ENCODE measurements around the gene SCNN1G. TPM values are rescaled to one million over a fixed set of nuclear protein-coding genes. Genes with fewer than 3 reads are reported as not detected.

SCNN1G gene
- total and polyA plus RNA-seq, 2 of the 4 experiments (the other 2 are of a cell fraction), result not detected

GRCh38 chr16:23216658-23217246 is 34.2 kb downstream of the SCNN1G start:
- H3K4ac ChIP-seq (ENCODE audit: low read depth, low read length), result no peak overlapping the region
- no peak for ATAC-seq (ENCODE audit: low read depth)
- H4K20me1 ChIP-seq (ENCODE audit: insufficient read depth, low read length), result no peaks in the 10 kb centered on the region
- no peak overlapping the region for H3K18ac ChIP-seq (ENCODE audit: low read depth, low read length)
- DNase-seq, result no peak
- no peak overlapping the region for H4K5ac ChIP-seq (ENCODE audit: low read depth, low read length)
- H2BK15ac ChIP-seq (ENCODE audit: low read depth, low read length), result no peak overlapping the region
- H3K27ac ChIP-seq (ENCODE audit: insufficient read depth, low read length), result no peak overlapping the region
- TF ChIP-seq RFX5 (IDR thresholded peaks at IDR 0.05; ENCODE audit: low read depth, low read length) (no peak), NFE2L2 (IDR thresholded peaks at IDR 0.05; ENCODE audit: low read depth, low read length) (no peak), RCOR1 (IDR thresholded peaks at IDR 0.05; ENCODE audit: insufficient replicate concordance, low read length) (no peak), MAFK (IDR thresholded peaks at IDR 0.05; ENCODE audit: low read depth, low read length) (no peak), SMC3 (IDR thresholded peaks at IDR 0.05; ENCODE audit: low read depth, low read length) (no peak), FOS (IDR thresholded peaks at IDR 0.05; ENCODE audit: low read depth, low read length) (no peak), POLR2A (IDR thresholded peaks at IDR 0.05; ENCODE audit: low read depth, low read length) (no peak), CEBPB (IDR thresholded peaks at IDR 0.05; ENCODE audit: low read depth, low read length) (no peak), BHLHE40 (IDR thresholded peaks at IDR 0.05; ENCODE audit: low read depth, low read length) (no peak), MXI1 (IDR thresholded peaks at IDR 0.05; ENCODE audit: borderline replicate concordance, low read depth, low read length) (no peak), CTCF (conservative IDR thresholded peaks at IDR 0.05; ENCODE audit: low read depth, low read length) (no peak)
- TF ChIP-seq, protein P1, sequence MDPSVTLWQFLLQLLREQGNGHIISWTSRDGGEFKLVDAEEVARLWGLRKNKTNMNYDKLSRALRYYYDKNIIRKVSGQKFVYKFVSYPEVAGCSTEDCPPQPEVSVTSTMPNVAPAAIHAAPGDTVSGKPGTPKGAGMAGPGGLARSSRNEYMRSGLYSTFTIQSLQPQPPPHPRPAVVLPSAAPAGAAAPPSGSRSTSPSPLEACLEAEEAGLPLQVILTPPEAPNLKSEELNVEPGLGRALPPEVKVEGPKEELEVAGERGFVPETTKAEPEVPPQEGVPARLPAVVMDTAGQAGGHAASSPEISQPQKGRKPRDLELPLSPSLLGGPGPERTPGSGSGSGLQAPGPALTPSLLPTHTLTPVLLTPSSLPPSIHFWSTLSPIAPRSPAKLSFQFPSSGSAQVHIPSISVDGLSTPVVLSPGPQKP (IDR thresholded peaks at IDR 0.05; ENCODE audit: borderline replicate concordance, low read depth, low read length), result no peak
- TF ChIP-seq, protein P2, sequence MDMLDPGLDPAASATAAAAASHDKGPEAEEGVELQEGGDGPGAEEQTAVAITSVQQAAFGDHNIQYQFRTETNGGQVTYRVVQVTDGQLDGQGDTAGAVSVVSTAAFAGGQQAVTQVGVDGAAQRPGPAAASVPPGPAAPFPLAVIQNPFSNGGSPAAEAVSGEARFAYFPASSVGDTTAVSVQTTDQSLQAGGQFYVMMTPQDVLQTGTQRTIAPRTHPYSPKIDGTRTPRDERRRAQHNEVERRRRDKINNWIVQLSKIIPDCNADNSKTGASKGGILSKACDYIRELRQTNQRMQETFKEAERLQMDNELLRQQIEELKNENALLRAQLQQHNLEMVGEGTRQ (IDR thresholded peaks at IDR 0.05; ENCODE audit: low read depth, low read length), result no peak
- H3K23ac ChIP-seq (ENCODE audit: low read depth, low read length), result no peak overlapping the region
- BruUV-seq (replicated peaks), result no TSS peak
- no peaks in the 10 kb centered on the region for H3K27me3 ChIP-seq (ENCODE audit: control insufficient read depth, insufficient read depth, low read length)
- H3K79me1 ChIP-seq (ENCODE audit: low read depth in 1 of 2, low read length in 2 of 2), result no peaks in the 10 kb centered on the region
- H3K36me3 ChIP-seq (ENCODE audit: control insufficient read depth, insufficient read depth, low read length), result no peaks in the 10 kb centered on the region
- H2BK20ac ChIP-seq (ENCODE audit: low read depth, low read length), result no peak overlapping the region
- no peak overlapping the region for H2BK120ac ChIP-seq (ENCODE audit: low read depth, low read length)
- H2BK5ac ChIP-seq (ENCODE audit: low read depth, low read length, poor library complexity, severe bottlenecking), result no peak overlapping the region
- no peak overlapping the region for H3K14ac ChIP-seq (replicated peaks; ENCODE audit: low read depth, low read length)
- H3K9me3 ChIP-seq (ENCODE audit: control insufficient read depth, insufficient read depth, low read length), result no peaks in the 10 kb centered on the region
- no peak overlapping the region for H3K56ac ChIP-seq (ENCODE audit: extremely low read depth, insufficient read depth, low read length)
- H2AK9ac ChIP-seq (replicated peaks; ENCODE audit: low read depth, low read length, poor library complexity), result no peak overlapping the region
- no peak overlapping the region for H4K8ac ChIP-seq (ENCODE audit: low read depth in 2 of 2, low read length in 2 of 2)
- no peak overlapping the region for H3K4me3 ChIP-seq (ENCODE audit: insufficient read depth, low read depth, low read length)
- intact Hi-C loops (cut with micrococcal nuclease), result no loop called here
- dilution Hi-C loops (cut with HindIII; ENCODE audit: low sequenced_read_pairs, unreplicated experiment), result no loop called here
- H3K9ac ChIP-seq (ENCODE audit: low read depth, low read length), result no peak overlapping the region
- no CpG with 5 or more reads among the region's 4 CpGs for WGBS, 2 experiments (ENCODE audit: extremely low coverage in 2 of 2, insufficient read length in 1 of 2)
- no peaks in the 10 kb centered on the region for H3K9me1 ChIP-seq (ENCODE audit: insufficient read depth, low read length)
- H3K4me1 ChIP-seq (ENCODE audit: control insufficient read depth, insufficient read depth, low read length), result no peaks in the 10 kb centered on the region
- ChIA-PET CTCF (interaction anchor here (0.6 kb wide), 1 partner anchor 36 kb away, joined by 5 read pairs; no protein-coding TSS in a partner anchor), POLR2A (ENCODE audit: unreplicated experiment) (no interaction called here)
- no peak overlapping the region for H3K4me2 ChIP-seq (ENCODE audit: low read depth, low read length)
- no peak overlapping the region for H4K91ac ChIP-seq (ENCODE audit: insufficient read depth, low read depth, low read length)
- in situ Hi-C loops (cut with MboI; ENCODE audit: low sequenced_read_pairs), result no loop called here
- no peak overlapping the region for H2AK5ac ChIP-seq (ENCODE audit: low read depth, low read length)
- H2AFZ ChIP-seq (replicated peaks; ENCODE audit: low read length, poor library complexity), result no peak overlapping the region

Measured in IMR-90 (cell line).